MCF 10A (cell line): ENCODE data around the gene TRAK1. TPM values are rescaled to one million over a fixed set of nuclear protein-coding genes. Genes with fewer than 3 reads are reported as not detected.

ENCODE experiments used
- BruUV-seq: library from RNA; stranded (reverse); fragments of 400-500 nt; replicated peaks from 2 replicates; lab custom pipeline; 2021; lab: Mats Ljungman, UMichigan
- CTCF ChIA-PET: fragments of 300-600 bp; sonication (Branson Sonifier 250); formaldehyde crosslinking; extraction: SDS; loops from one replicate; lab custom pipeline; 2021; ENCODE audit warnings: antibody characterized with exemption, inconsistent platforms; lab: Yijun Ruan, JAX
- POLR2A ChIA-PET: fragments of 300-600, 350-650 bp; sonication (Branson Sonifier 250); formaldehyde crosslinking; extraction: SDS; loops from one replicate; lab custom pipeline; 2020; ENCODE audit warnings: antibody characterized with exemption, inconsistent platforms; lab: Yijun Ruan, JAX
- DNase-seq: peaks from one replicate; pipeline ENCODE4 v3.0.0-alpha.2; 2018; ENCODE audit not compliant: unreplicated experiment
- H3K27ac Mint-ChIP-seq: one replicate; pipeline ENCODE4 v1.8.0; 2022; ENCODE audit warnings: mild to moderate bottlenecking, low read depth, mixed read lengths; ENCODE audit not compliant: unreplicated experiment
- H3K27me3 Mint-ChIP-seq: one replicate; pipeline ENCODE4 v1.8.0; 2022; ENCODE audit warnings: mixed read lengths; ENCODE audit not compliant: insufficient read depth, unreplicated experiment
- H3K36me3 Mint-ChIP-seq: one replicate; pipeline ENCODE4 v1.8.0; 2022; ENCODE audit warnings: mild to moderate bottlenecking, moderate library complexity, mixed read lengths; ENCODE audit not compliant: insufficient read depth, unreplicated experiment
- H3K4me1 Mint-ChIP-seq: one replicate; pipeline ENCODE4 v1.8.0; 2022; ENCODE audit warnings: mixed read lengths; ENCODE audit not compliant: insufficient read depth, unreplicated experiment
- H3K4me3 Mint-ChIP-seq: one replicate; pipeline ENCODE4 v1.8.0; 2022; ENCODE audit warnings: mild to moderate bottlenecking, moderate library complexity, mixed read lengths; ENCODE audit not compliant: unreplicated experiment
- H3K9me3 Mint-ChIP-seq: one replicate; pipeline ENCODE4 v1.8.0; 2022; ENCODE audit warnings: mixed read lengths; ENCODE audit not compliant: unreplicated experiment
- CTCF ChIP-seq: fragments of 200-600 bp; IDR thresholded peaks from one replicate; pipeline ENCODE4 v1.8.0; 2022; ENCODE audit warnings: antibody characterized with exemption, mild to moderate bottlenecking; ENCODE audit not compliant: unreplicated experiment
- intact Hi-C: fragments of 100-400 bp; cut with micrococcal nuclease; formaldehyde crosslinking; loops from 2 replicates; pipeline ENCODE4 v1.14.1; 2022
- total RNA-seq: library from RNA; stranded (reverse); gene quantifications from 2 replicates; pipeline ENCODE4 v1.2.3, GENCODE V29; 2022

The TRAK1 gene
- total RNA-seq, 1 experiment from 2014 or later, result 33.2 TPM

- Mint-ChIP-seq H3K36me3 (peaks cover 50% of the 10 kb centered on the region), H3K4me1 (no peaks in the 10 kb centered on the region), H3K27me3 (no peaks in the 10 kb centered on the region), H3K4me3 (no peak overlapping the region), H3K9me3 (no peaks in the 10 kb centered on the region), H3K27ac (no peak overlapping the region)
- ChIA-PET CTCF (interaction anchor here (0.6 to 13.4 kb wide), 18 partner anchors 8 to 659 kb away, joined by 3 to 369 read pairs (median 14); no protein-coding TSS in a partner anchor), POLR2A (interaction anchor here (1.7 kb wide), 1 partner anchor 75 kb away, joined by 7 read pairs; no protein-coding TSS in a partner anchor)
- no peak for TF ChIP-seq CTCF
- no peak for DNase-seq
- BruUV-seq, result no TSS peak
- intact Hi-C loops, result no loop called here
Observed at GRCh38 chr3:42192334-42193200, 101.4 kb downstream of the TRAK1 start.

GRCh38 chr3:42194943-42195510, 103.9 kb downstream of the TRAK1 start:
- Mint-ChIP-seq H3K9me3 (no peaks in the 10 kb centered on the region), H3K27me3 (no peaks in the 10 kb centered on the region), H3K27ac (no peak overlapping the region), H3K4me3 (no peak overlapping the region), H3K36me3 (peaks cover 63% of the 10 kb centered on the region), H3K4me1 (no peaks in the 10 kb centered on the region)
- intact Hi-C loops, result no loop called here
- TF ChIP-seq CTCF, result no peak
- ChIA-PET POLR2A (interaction anchor here (1.2 kb wide), 1 partner anchor 33 kb away, joined by 3 read pairs; no protein-coding TSS in a partner anchor), CTCF (interaction anchor here (0.6 to 13.4 kb wide), 7 partner anchors 9 to 93 kb away, joined by 3 to 369 read pairs (median 8); no protein-coding TSS in a partner anchor)
- DNase-seq, result no peak
- BruUV-seq, result no TSS peak

DNA sequence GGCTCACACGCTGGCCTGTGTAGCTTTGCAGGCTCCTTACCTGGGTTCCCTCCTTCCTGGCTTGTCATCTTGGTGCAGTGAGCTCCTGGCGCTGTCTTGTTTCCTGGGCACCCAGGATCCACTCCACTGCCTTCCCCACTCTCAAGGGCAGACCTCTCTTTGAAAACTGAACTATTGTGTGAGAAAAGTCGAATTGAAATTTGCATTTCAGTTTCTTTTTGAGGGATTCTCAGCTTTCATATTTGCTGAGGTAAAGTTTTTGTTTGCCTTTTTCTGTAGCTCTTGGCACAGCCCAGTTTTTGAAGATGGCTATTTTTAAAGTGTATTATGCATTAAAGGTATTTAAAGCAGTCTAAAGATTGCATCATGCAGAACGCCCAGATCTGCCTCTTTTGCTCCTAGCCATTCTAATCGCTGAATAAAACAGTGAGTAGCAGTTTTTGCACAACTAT, 104.7 kb downstream of the TRAK1 start:
- ChIA-PET CTCF (interaction anchor here (0.8 to 13.4 kb wide), 6 partner anchors 9 to 387 kb away, joined by 3 to 369 read pairs (median 6); no protein-coding TSS in a partner anchor), POLR2A (interaction anchor here (1.2 kb wide), 1 partner anchor 33 kb away, joined by 3 read pairs; no protein-coding TSS in a partner anchor)
- Mint-ChIP-seq H3K36me3 (peaks cover 70% of the 10 kb centered on the region), H3K4me3 (no peak overlapping the region), H3K27ac (no peak overlapping the region), H3K4me1 (no peaks in the 10 kb centered on the region), H3K27me3 (no peaks in the 10 kb centered on the region), H3K9me3 (no peaks in the 10 kb centered on the region)
- no TSS peak for BruUV-seq
- peak; percentile 24 for DNase-seq
- no peak for TF ChIP-seq CTCF
- intact Hi-C loops, result no loop called here

DNA sequence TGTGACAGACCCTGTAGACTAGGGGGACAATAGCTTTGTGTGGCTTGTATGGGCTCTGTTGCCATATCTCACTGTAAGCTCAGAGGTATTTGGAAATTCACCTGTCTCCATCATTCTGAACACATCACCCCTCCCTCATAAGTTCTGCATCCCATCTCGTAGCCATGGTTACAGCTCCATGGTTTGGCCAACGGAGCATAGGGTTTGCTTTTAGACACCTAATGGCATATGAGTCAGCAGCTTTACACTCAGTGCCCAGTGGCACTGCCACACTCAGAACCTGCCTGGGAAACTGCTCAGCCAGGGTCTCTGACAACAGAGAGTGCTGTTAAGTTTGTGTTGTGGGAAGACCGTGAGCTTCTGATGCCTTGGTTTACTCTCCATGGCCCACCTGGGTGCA, 107.6 kb downstream of the TRAK1 start:
- no peaks in the 10 kb centered on the region for H3K4me1 Mint-ChIP-seq
- ChIA-PET CTCF (interaction anchor here (0.6 to 5.2 kb wide), 9 partner anchors 8 to 348 kb away, joined by 3 to 33 read pairs (median 3); no protein-coding TSS in a partner anchor), POLR2A (interaction anchor here (0.6 kb wide), 1 partner anchor 134 kb away, joined by 4 read pairs; no protein-coding TSS in a partner anchor)
- no peak for DNase-seq
- H3K27me3 Mint-ChIP-seq, result no peaks in the 10 kb centered on the region
- no TSS peak for BruUV-seq
- TF ChIP-seq CTCF, result no peak
- H3K36me3 Mint-ChIP-seq, result peaks cover 68% of the 10 kb centered on the region
- no peaks in the 10 kb centered on the region for H3K9me3 Mint-ChIP-seq
- no peak overlapping the region for H3K27ac Mint-ChIP-seq
- no peak overlapping the region for H3K4me3 Mint-ChIP-seq
- intact Hi-C loops, result no loop called here
